MM.1S (cell line): ENCODE data around the gene SLC6A13.

Experiments used
- DNase-seq: peaks from one replicate; pipeline ENCODE4 v3.0.0-alpha.2; 2015
- H2AFZ ChIP-seq: fragments of 300-600 bp; sonication (generic); 2 replicates; pipeline ENCODE4 v1.6.0; 2016; ENCODE audit warnings: antibody characterized with exemption, low read length
- H3F3A ChIP-seq: fragments of 300-600 bp; sonication (generic); 2 replicates; pipeline ENCODE4 v1.6.1; 2016; ENCODE audit warnings: mild to moderate bottlenecking, antibody characterized with exemption, low read length, moderate library complexity, mixed read lengths; ENCODE audit not compliant: insufficient read depth
- H3K27ac ChIP-seq: fragments of 300-600 bp; sonication (generic); 2 replicates; pipeline ENCODE4 v1.5.1; 2016; ENCODE audit warnings: mild to moderate bottlenecking, low read length
- H3K27me3 ChIP-seq: fragments of 300-600 bp; sonication (generic); replicated peaks from 2 replicates; pipeline ENCODE4 v1.6.0; 2016; ENCODE audit warnings: low read length; ENCODE audit not compliant: insufficient read depth
- H3K36me3 ChIP-seq: fragments of 300-600 bp; sonication (generic); replicated peaks from 2 replicates; pipeline ENCODE4 v1.6.1; 2016; ENCODE audit warnings: mild to moderate bottlenecking, low read length, mixed read lengths; ENCODE audit not compliant: insufficient read depth
- H3K4me1 ChIP-seq: fragments of 300-600 bp; sonication (generic); 2 replicates; pipeline ENCODE4 v1.6.1; 2016; ENCODE audit warnings: low read length, mixed read lengths
- H3K4me2 ChIP-seq: fragments of 300-600 bp; sonication (generic); 2 replicates; pipeline ENCODE4 v1.6.0; 2016; ENCODE audit warnings: low read depth, low read length
- H3K4me3 ChIP-seq: fragments of 300-600 bp; sonication (generic); 2 replicates; pipeline ENCODE4 v1.5.1; 2016; ENCODE audit warnings: low read length, mixed read lengths
- H3K79me2 ChIP-seq: fragments of 300-600 bp; sonication (generic); 2 replicates; pipeline ENCODE4 v1.6.1; 2016; ENCODE audit warnings: mixed run types, low read length, mixed read lengths
- H3K9ac ChIP-seq: fragments of 300-600 bp; sonication (generic); 2 replicates; pipeline ENCODE4 v1.6.1; 2016; ENCODE audit warnings: low read length, mixed read lengths
- H3K9me2 ChIP-seq: fragments of 300-600 bp; sonication (generic); replicated peaks from 2 replicates; pipeline ENCODE4 v1.6.1; 2016; ENCODE audit warnings: mild to moderate bottlenecking, low read length, mixed read lengths; ENCODE audit not compliant: insufficient read depth
- H3K9me3 ChIP-seq: fragments of 300-600 bp; sonication (generic); replicated peaks from 2 replicates; pipeline ENCODE4 v1.6.1; 2016; ENCODE audit warnings: mild to moderate bottlenecking, low read length, mixed read lengths; ENCODE audit not compliant: insufficient read depth
- H4K20me1 ChIP-seq: fragments of 300-600 bp; sonication (generic); 2 replicates; pipeline ENCODE4 v1.6.1; 2016; ENCODE audit warnings: mild to moderate bottlenecking, low read length, moderate library complexity, mixed read lengths; ENCODE audit not compliant: insufficient read depth
- EZH2 ChIP-seq: fragments of 300-600 bp; sonication (generic); optimal IDR thresholded peaks from 2 replicates; pipeline ENCODE3; 2017; ENCODE audit warnings: low read depth, mild to moderate bottlenecking, antibody characterized with exemption, low read length, mixed read lengths
- EZH2phosphoT487 ChIP-seq: fragments of 300-600 bp; sonication (generic); IDR thresholded peaks from 2 replicates; pipeline ENCODE4 v1.6.1; 2018; ENCODE audit warnings: antibody characterized with exemption, low read length
- TF ChIP-seq, protein P1 (sequence below): fragments of 300-600 bp; sonication (generic); IDR thresholded peaks from 2 replicates; pipeline ENCODE4 v1.5.1; 2016; ENCODE audit warnings: antibody characterized with exemption, low read length, mixed read lengths

SLC6A13 gene

DNA sequence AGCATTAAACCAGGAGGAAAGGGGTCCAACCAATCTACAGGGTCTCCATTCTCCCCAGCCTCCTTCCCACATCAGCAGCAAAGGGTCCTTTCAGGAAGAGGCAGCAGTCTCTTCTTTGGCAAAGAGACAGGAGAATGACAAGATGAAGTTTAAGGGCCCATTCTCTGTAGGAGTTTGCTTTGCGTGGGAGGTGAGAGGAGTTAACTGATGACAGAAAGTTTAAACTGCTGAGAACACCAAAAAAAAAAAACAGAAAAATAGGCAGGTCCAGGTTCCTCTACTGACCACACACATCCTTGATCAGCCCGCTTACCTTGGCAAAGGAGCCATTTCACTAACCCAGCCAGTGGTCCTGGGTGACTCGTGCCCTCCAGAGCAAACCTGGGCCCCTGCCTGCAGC is 5.7 kb downstream of the SLC6A13 start:
- Histone ChIP-seq H3K79me2 (no peaks in the 10 kb centered on the region), H2AFZ (no peak overlapping the region), H3K4me1 (no peaks in the 10 kb centered on the region), H3K4me2 (no peak overlapping the region), H3K27ac (no peak overlapping the region), H3K27me3 (peaks cover 38% of the 10 kb centered on the region), H3K9me3 (no peaks in the 10 kb centered on the region), H3K9me2 (no peaks in the 10 kb centered on the region), H3K9ac (no peak overlapping the region), H3F3A (no peaks in the 10 kb centered on the region), H3K4me3 (no peak overlapping the region), H4K20me1 (no peaks in the 10 kb centered on the region), H3K36me3 (no peaks in the 10 kb centered on the region)
- DNase-seq, result no peak
- TF ChIP-seq EZH2 (no peak), EZH2phosphoT487 (no peak)

DNA sequence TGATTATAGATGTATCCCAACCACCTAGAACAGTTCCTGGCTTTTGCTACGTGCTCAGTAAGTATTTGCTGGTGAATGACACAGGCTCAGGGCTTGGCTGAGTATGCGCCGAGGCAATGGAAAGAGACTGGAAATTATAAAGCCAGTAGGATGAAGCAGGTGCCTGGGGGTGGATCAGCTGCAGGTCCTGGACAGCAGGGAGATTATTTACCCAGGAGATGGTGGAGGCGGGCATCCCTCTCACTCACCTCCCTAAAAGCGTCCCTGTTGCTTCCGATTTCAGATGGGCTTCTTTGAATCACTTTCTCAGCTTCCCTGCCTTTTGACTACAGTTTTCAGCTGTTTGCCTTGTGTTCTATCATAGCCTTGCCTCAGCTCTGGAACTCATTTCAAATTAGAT is 6.4 kb downstream of the SLC6A13 start:
- Histone ChIP-seq H3K9ac (no peak overlapping the region), H3K9me2 (no peaks in the 10 kb centered on the region), H3K9me3 (no peaks in the 10 kb centered on the region), H3K79me2 (no peaks in the 10 kb centered on the region), H3K27ac (no peak overlapping the region), H3K27me3 (peaks cover 38% of the 10 kb centered on the region), H3K36me3 (no peaks in the 10 kb centered on the region), H3K4me2 (no peak overlapping the region), H3K4me3 (no peak overlapping the region), H4K20me1 (no peaks in the 10 kb centered on the region), H3F3A (no peaks in the 10 kb centered on the region), H3K4me1 (no peaks in the 10 kb centered on the region), H2AFZ (no peak overlapping the region)
- TF ChIP-seq EZH2 (no peak), EZH2phosphoT487 (no peak)
- TF ChIP-seq, protein P1, sequence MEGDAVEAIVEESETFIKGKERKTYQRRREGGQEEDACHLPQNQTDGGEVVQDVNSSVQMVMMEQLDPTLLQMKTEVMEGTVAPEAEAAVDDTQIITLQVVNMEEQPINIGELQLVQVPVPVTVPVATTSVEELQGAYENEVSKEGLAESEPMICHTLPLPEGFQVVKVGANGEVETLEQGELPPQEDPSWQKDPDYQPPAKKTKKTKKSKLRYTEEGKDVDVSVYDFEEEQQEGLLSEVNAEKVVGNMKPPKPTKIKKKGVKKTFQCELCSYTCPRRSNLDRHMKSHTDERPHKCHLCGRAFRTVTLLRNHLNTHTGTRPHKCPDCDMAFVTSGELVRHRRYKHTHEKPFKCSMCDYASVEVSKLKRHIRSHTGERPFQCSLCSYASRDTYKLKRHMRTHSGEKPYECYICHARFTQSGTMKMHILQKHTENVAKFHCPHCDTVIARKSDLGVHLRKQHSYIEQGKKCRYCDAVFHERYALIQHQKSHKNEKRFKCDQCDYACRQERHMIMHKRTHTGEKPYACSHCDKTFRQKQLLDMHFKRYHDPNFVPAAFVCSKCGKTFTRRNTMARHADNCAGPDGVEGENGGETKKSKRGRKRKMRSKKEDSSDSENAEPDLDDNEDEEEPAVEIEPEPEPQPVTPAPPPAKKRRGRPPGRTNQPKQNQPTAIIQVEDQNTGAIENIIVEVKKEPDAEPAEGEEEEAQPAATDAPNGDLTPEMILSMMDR, result no peak
- DNase-seq, result no peak

DNA sequence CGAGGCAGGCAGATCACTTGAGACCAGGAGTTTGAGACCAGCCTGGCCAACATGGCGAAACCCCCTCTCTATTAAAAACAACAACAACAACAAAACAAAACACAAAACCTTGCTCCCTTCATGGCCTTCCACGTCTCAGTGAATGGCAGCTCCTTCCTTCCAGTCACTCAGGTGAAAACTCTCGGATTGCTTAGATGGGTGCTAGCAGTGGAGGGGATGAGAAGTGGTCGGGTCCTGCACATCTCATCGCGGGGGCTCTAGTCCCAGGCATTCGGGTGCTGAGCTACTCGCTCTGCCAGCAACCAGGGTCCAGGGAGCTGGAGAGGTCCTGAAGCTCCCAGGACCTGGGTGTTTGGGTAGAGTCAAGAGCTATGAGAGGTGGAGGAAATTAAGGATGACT is 7.7 kb downstream of the SLC6A13 start:
- Histone ChIP-seq H4K20me1 (no peaks in the 10 kb centered on the region), H2AFZ (no peak overlapping the region), H3K4me1 (no peaks in the 10 kb centered on the region), H3K4me2 (no peak overlapping the region), H3K27me3 (peaks cover 37% of the 10 kb centered on the region), H3K4me3 (no peak overlapping the region), H3F3A (no peaks in the 10 kb centered on the region), H3K27ac (no peak overlapping the region), H3K79me2 (no peaks in the 10 kb centered on the region), H3K9me3 (no peaks in the 10 kb centered on the region), H3K9ac (no peak overlapping the region), H3K36me3 (no peaks in the 10 kb centered on the region), H3K9me2 (no peaks in the 10 kb centered on the region)
- DNase-seq, result no peak
- TF ChIP-seq, protein P1, result no peak
- TF ChIP-seq EZH2phosphoT487 (no peak), EZH2 (no peak)

DNA sequence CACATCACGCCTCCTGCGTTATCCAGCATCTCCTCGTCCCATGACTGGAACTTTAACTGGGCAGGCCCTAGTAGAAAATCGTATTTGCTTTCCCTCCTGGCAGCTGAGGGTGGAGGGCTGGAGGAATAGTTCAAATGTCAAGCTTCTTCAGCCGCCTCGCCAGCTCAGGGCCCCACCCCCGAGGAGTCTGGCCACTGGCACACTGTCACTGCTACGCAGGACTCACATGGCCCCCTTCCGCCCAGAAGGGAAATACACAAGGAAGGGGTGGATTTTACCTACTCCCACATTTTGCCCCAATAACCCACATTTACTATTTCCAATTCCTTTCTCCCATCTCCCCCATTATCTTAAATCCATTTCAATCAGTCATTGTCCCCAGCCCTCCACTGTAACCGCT is 8.6 kb downstream of the SLC6A13 start:
- Histone ChIP-seq H2AFZ (no peak overlapping the region), H4K20me1 (no peaks in the 10 kb centered on the region), H3K36me3 (no peaks in the 10 kb centered on the region), H3K4me3 (no peak overlapping the region), H3K27ac (no peak overlapping the region), H3K9me2 (no peaks in the 10 kb centered on the region), H3K4me1 (no peaks in the 10 kb centered on the region), H3K79me2 (no peaks in the 10 kb centered on the region), H3K27me3 (peaks cover 29% of the 10 kb centered on the region), H3K9me3 (no peaks in the 10 kb centered on the region), H3K4me2 (no peak overlapping the region), H3K9ac (no peak overlapping the region), H3F3A (no peaks in the 10 kb centered on the region)
- no peak for DNase-seq
- TF ChIP-seq EZH2, result no peak
- no peak for TF ChIP-seq EZH2phosphoT487
- TF ChIP-seq, protein P1, result no peak
